GM18870 (cell line): ENCODE data around the gene FXYD6.

ENCODE experiments used
- ATAC-seq: cut with Tn5 transposase; IDR thresholded peaks from one replicate; pipeline ENCODE4 v1.9.1; 2021; ENCODE audit warnings: moderate library complexity; ENCODE audit not compliant: unreplicated experiment

Gene FXYD6

GRCh38 chr11:117852309-117852708 lies 24.1 kb downstream of the FXYD6 start:
- ATAC-seq = no peak

GRCh38 chr11:117851852-117852251 lies 24.6 kb downstream of the FXYD6 start:
- ATAC-seq = no peak

GRCh38 chr11:117851106-117851505 lies 25.4 kb downstream of the FXYD6 start:
- ATAC-seq = no peak

- ATAC-seq = no peak
Measured at GRCh38 chr11:117849781-117850414, 26.6 kb downstream of the FXYD6 start.

- no peak for ATAC-seq
Measured at GRCh38 chr11:117843666-117844484, 32.6 kb downstream of the FXYD6 start.

GRCh38 chr11:117842131-117842941 lies 34.1 kb downstream of the FXYD6 start:
- no peak for ATAC-seq

GRCh38 chr11:117841551-117842031 lies 34.9 kb downstream of the FXYD6 start:
- ATAC-seq = no peak

GRCh38 chr11:117840881-117841550 lies 35.4 kb downstream of the FXYD6 start:
- no peak for ATAC-seq

GRCh38 chr11:117839936-117840813 lies 36.3 kb downstream of the FXYD6 start:
- no peak for ATAC-seq

- no peak for ATAC-seq
Measured at GRCh38 chr11:117839380-117839881, 37.0 kb downstream of the FXYD6 start.

- ATAC-seq = no peak
Measured at GRCh38 chr11:117838901-117839300, 37.6 kb downstream of the FXYD6 start.

- ATAC-seq = no peak
Measured at GRCh38 chr11:117837791-117838190, 38.7 kb downstream of the FXYD6 start.

GRCh38 chr11:117837070-117837776 lies 39.2 kb downstream of the FXYD6 start:
- no peak for ATAC-seq

GRCh38 chr11:117836077-117836960 lies 40.1 kb downstream of the FXYD6 start:
- ATAC-seq = no peak

GRCh38 chr11:117835576-117835975 lies 40.9 kb downstream of the FXYD6 start:
- no peak for ATAC-seq

GRCh38 chr11:117834838-117835443 lies 41.5 kb downstream of the FXYD6 start:
- ATAC-seq = no peak

- no peak for ATAC-seq
Measured at GRCh38 chr11:117834068-117834810, 42.2 kb downstream of the FXYD6 start.
